Measurements from ENCODE around the gene SLC35F1. TPM values are rescaled to one million over a fixed set of nuclear protein-coding genes. Genes with fewer than 3 reads are reported as not detected.

SLC35F1 gene
- polyA plus RNA-seq, 1 donor from 2014 or later: 35.1 TPM

GRCh38 chr6:118269659-118270058 is 362.6 kb downstream of the SLC35F1 start:
- H3K36me3 ChIP-seq (ENCODE audit: insufficient read depth, low read length): no peaks in the 10 kb centered on the region
- no peak overlapping the region for H3K9ac ChIP-seq (ENCODE audit: low read length)
- no peaks in the 10 kb centered on the region for H3K9me2 ChIP-seq (ENCODE audit: insufficient read depth, low read length)
- peaks cover 4% of the 10 kb centered on the region for H3K9me3 ChIP-seq (ENCODE audit: low read length)
- H3K4me3 ChIP-seq (ENCODE audit: low read length): no peak overlapping the region
- H2AFZ ChIP-seq (ENCODE audit: low read depth, low read length): no peak overlapping the region
- TF ChIP-seq SMC3 (conservative IDR thresholded peaks at IDR 0.05; ENCODE audit: poor library complexity) (no peak), MXI1 (conservative IDR thresholded peaks at IDR 0.05; ENCODE audit: poor library complexity, severe bottlenecking) (no peak), TAF1 (IDR thresholded peaks at IDR 0.05; ENCODE audit: low read depth) (no peak), RAD21 (conservative IDR thresholded peaks at IDR 0.05) (no peak), EZH2 (IDR thresholded peaks at IDR 0.05; ENCODE audit: borderline replicate concordance, insufficient read depth, low read length, poor library complexity, severe bottlenecking) (no peak), POLR2AphosphoS5 (IDR thresholded peaks at IDR 0.05) (no peak), EP300 (conservative IDR thresholded peaks at IDR 0.05; ENCODE audit: poor library complexity, severe bottlenecking) (no peak), REST (IDR thresholded peaks at IDR 0.05; ENCODE audit: borderline replicate concordance) (no peak)
- TF ChIP-seq, protein P1, sequence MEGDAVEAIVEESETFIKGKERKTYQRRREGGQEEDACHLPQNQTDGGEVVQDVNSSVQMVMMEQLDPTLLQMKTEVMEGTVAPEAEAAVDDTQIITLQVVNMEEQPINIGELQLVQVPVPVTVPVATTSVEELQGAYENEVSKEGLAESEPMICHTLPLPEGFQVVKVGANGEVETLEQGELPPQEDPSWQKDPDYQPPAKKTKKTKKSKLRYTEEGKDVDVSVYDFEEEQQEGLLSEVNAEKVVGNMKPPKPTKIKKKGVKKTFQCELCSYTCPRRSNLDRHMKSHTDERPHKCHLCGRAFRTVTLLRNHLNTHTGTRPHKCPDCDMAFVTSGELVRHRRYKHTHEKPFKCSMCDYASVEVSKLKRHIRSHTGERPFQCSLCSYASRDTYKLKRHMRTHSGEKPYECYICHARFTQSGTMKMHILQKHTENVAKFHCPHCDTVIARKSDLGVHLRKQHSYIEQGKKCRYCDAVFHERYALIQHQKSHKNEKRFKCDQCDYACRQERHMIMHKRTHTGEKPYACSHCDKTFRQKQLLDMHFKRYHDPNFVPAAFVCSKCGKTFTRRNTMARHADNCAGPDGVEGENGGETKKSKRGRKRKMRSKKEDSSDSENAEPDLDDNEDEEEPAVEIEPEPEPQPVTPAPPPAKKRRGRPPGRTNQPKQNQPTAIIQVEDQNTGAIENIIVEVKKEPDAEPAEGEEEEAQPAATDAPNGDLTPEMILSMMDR (IDR thresholded peaks at IDR 0.05; ENCODE audit: poor library complexity, severe bottlenecking): no peak
- H3K4me2 ChIP-seq (ENCODE audit: low read length): no peak overlapping the region
- no peaks in the 10 kb centered on the region for H3K79me2 ChIP-seq (replicated peaks; ENCODE audit: insufficient read depth, low read length)
- no peaks in the 10 kb centered on the region for H4K20me1 ChIP-seq (ENCODE audit: insufficient read depth)
- no peaks in the 10 kb centered on the region for H3F3A ChIP-seq (ENCODE audit: insufficient read depth, low read length, poor library complexity, severe bottlenecking)
- no peak overlapping the region for H3K27ac ChIP-seq (ENCODE audit: low read length)
- no peaks in the 10 kb centered on the region for H3K27me3 ChIP-seq (ENCODE audit: insufficient read depth, low read depth, low read length)

DNA sequence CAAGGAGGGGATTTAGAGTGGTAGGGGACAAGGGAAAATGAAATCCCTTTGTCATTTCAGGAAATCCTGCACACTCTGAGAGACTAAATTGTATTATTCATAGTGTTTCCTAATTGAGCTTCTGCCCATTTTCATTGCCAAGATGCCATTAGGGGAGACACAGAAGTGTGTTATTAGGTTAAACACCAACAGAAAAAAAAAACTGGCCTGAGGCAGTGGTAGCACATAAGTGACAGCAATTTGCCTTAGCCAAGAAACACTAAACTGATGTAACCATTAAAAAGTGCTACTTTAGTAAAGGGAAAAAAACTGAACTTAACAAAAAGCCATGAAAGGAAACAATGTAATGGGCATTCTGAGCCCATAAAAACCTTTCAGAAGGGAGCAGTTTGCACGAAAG is 370.6 kb downstream of the SLC35F1 start:
- Histone ChIP-seq H3K27ac (ENCODE audit: low read length) (no peak overlapping the region), H3K4me3 (ENCODE audit: low read length) (no peak overlapping the region), H3K9ac (ENCODE audit: low read length) (no peak overlapping the region), H3K27me3 (ENCODE audit: insufficient read depth, low read depth, low read length) (no peaks in the 10 kb centered on the region), H3K4me2 (ENCODE audit: low read length) (no peak overlapping the region), H2AFZ (ENCODE audit: low read depth, low read length) (no peak overlapping the region), H3K36me3 (ENCODE audit: insufficient read depth, low read length) (no peaks in the 10 kb centered on the region), H3K9me2 (ENCODE audit: insufficient read depth, low read length) (no peaks in the 10 kb centered on the region), H4K20me1 (ENCODE audit: insufficient read depth) (no peaks in the 10 kb centered on the region), H3F3A (ENCODE audit: insufficient read depth, low read length, poor library complexity, severe bottlenecking) (no peaks in the 10 kb centered on the region), H3K79me2 (replicated peaks; ENCODE audit: insufficient read depth, low read length) (no peaks in the 10 kb centered on the region), H3K9me3 (ENCODE audit: low read length) (no peaks in the 10 kb centered on the region)
- TF ChIP-seq REST (IDR thresholded peaks at IDR 0.05; ENCODE audit: borderline replicate concordance): no peak
- no peak for TF ChIP-seq EP300 (conservative IDR thresholded peaks at IDR 0.05; ENCODE audit: poor library complexity, severe bottlenecking)
- TF ChIP-seq RAD21 (conservative IDR thresholded peaks at IDR 0.05): no peak
- TF ChIP-seq SMC3 (conservative IDR thresholded peaks at IDR 0.05; ENCODE audit: poor library complexity): no peak
- TF ChIP-seq, protein P1 (IDR thresholded peaks at IDR 0.05; ENCODE audit: poor library complexity, severe bottlenecking): no peak
- TF ChIP-seq EZH2 (IDR thresholded peaks at IDR 0.05; ENCODE audit: borderline replicate concordance, insufficient read depth, low read length, poor library complexity, severe bottlenecking): no peak
- TF ChIP-seq TAF1 (IDR thresholded peaks at IDR 0.05; ENCODE audit: low read depth): no peak
- TF ChIP-seq POLR2AphosphoS5 (IDR thresholded peaks at IDR 0.05): no peak
- TF ChIP-seq MXI1 (conservative IDR thresholded peaks at IDR 0.05; ENCODE audit: poor library complexity, severe bottlenecking): no peak

Measured in neural cell (in vitro differentiated cells).